Karpas-422 (cell line): Measurements from ENCODE around the gene MOCOS. TPM values are rescaled to one million over a fixed set of nuclear protein-coding genes. Genes with fewer than 3 reads are reported as not detected.
"Not testable (repeated sequence)": the region's sequence is repeated elsewhere in the genome, so short reads cannot be mapped to it uniquely, and the experiment has no call there.

Experiments used
- DNase-seq: peaks from one replicate; pipeline ENCODE4 v3.0.0-alpha.2; 2015
- H2AFZ ChIP-seq: fragments of 200-600 bp; sonication (generic); 2 replicates; pipeline ENCODE4 v1.6.1; 2014; ENCODE audit warnings: antibody characterized with exemption, low read length, mixed read lengths
- H3K27ac ChIP-seq: fragments of 200-600 bp; sonication (generic); 2 replicates; pipeline ENCODE4 v1.5.1; 2014; ENCODE audit warnings: mild to moderate bottlenecking, low read length, moderate library complexity
- H3K27me3 ChIP-seq: fragments of 200-600 bp; sonication (generic); 2 replicates; pipeline ENCODE4 v1.6.1; 2014; ENCODE audit warnings: low read length, mixed read lengths
- H3K36me3 ChIP-seq: fragments of 200-600 bp; sonication (generic); 2 replicates; pipeline ENCODE4 v1.6.1; 2014; ENCODE audit warnings: low read length, mixed read lengths; ENCODE audit not compliant: insufficient read depth
- H3K4me1 ChIP-seq: fragments of 200-600 bp; sonication (generic); 2 replicates; pipeline ENCODE4 v1.6.1; 2014; ENCODE audit warnings: mild to moderate bottlenecking, low read length, mixed read lengths
- H3K4me2 ChIP-seq: fragments of 200-600 bp; sonication (generic); 2 replicates; pipeline ENCODE4 v1.6.1; 2014; ENCODE audit warnings: low read length, low read depth, mild to moderate bottlenecking; ENCODE audit not compliant: poor library complexity, severe bottlenecking
- H3K4me3 ChIP-seq: fragments of 200-600 bp; sonication (generic); 2 replicates; pipeline ENCODE4 v1.5.1; 2014; ENCODE audit warnings: mild to moderate bottlenecking, antibody characterized with exemption, low read length, mixed read lengths
- H3K79me2 ChIP-seq: fragments of 200-600 bp; sonication (generic); 2 replicates; pipeline ENCODE4 v1.6.1; 2014; ENCODE audit warnings: mild to moderate bottlenecking, low read length, mixed read lengths
- H3K9ac ChIP-seq: fragments of 200-600 bp; sonication (generic); 2 replicates; pipeline ENCODE4 v1.6.0; 2014; ENCODE audit warnings: low read length
- H3K9me2 ChIP-seq: fragments of 200-600 bp; sonication (generic), shearing (Covaris generic); replicated peaks from 2 replicates; pipeline ENCODE4 v1.6.0; 2014; ENCODE audit warnings: mild to moderate bottlenecking, low read length, moderate library complexity; ENCODE audit not compliant: insufficient read depth
- H3K9me3 ChIP-seq: fragments of 300-700, 200-600 bp; sonication (generic); 2 replicates; pipeline ENCODE4 v1.6.1; 2014; ENCODE audit warnings: low read length, mixed read lengths
- H4K20me1 ChIP-seq: fragments of 200-600 bp; sonication (generic); 2 replicates; pipeline ENCODE4 v1.6.1; 2014; ENCODE audit warnings: mild to moderate bottlenecking, antibody characterized with exemption, low read length, low read depth; ENCODE audit not compliant: insufficient read depth
- total RNA-seq: library from RNA; depleted of rRNA; stranded (reverse); fragments of >200 nt; shearing (Covaris generic); gene quantifications from 2 replicates; pipeline ENCODE4 v1.2.3, GENCODE V29; 2014; ENCODE audit warnings: low replicate concordance

Gene MOCOS
- total RNA-seq, 1 experiment from 2014 or later, result not detected

DNA sequence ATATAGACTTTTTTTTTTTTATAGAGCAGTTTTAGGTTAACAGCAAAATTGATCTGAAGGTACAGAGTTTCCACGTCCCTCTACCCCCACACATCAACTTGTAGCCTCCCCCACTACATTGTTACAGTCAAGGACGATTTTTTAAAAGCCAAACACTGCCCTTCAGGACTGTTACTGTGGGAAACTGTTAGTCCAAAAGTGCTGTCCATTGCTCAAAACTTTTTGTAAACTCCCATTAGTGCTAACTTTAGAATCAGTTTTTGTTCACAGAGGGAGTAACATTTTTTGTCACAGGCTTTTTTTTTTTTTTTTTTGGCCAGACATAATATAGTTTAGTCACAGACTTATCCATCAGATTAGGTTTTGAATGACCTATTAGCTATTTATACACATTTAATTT, 33.5 kb upstream of the MOCOS start:
- no peaks in the 10 kb centered on the region for H4K20me1 ChIP-seq
- no peak overlapping the region for H3K4me3 ChIP-seq
- peaks cover 81% of the 10 kb centered on the region for H3K36me3 ChIP-seq
- H3K9ac ChIP-seq, result no peak overlapping the region
- DNase-seq, result no peak
- no peak overlapping the region for H2AFZ ChIP-seq
- peaks cover 9% of the 10 kb centered on the region for H3K79me2 ChIP-seq
- H3K27ac ChIP-seq, result no peak overlapping the region
- no peaks in the 10 kb centered on the region for H3K9me3 ChIP-seq
- H3K4me1 ChIP-seq, result peaks cover 25% of the 10 kb centered on the region
- no peaks in the 10 kb centered on the region for H3K27me3 ChIP-seq
- H3K9me2 ChIP-seq, result no peaks in the 10 kb centered on the region
- H3K4me2 ChIP-seq, result no peak overlapping the region

GRCh38 chr18:36155851-36156757, 31.2 kb upstream of the MOCOS start:
- H3K4me1 ChIP-seq, result peaks cover 4% of the 10 kb centered on the region
- H3K4me3 ChIP-seq, result no peak overlapping the region
- no peaks in the 10 kb centered on the region for H3K27me3 ChIP-seq
- no peak overlapping the region for H3K9ac ChIP-seq
- no peak overlapping the region for H2AFZ ChIP-seq
- H3K4me2 ChIP-seq, result no peak overlapping the region
- DNase-seq, result no peak
- no peaks in the 10 kb centered on the region for H3K9me2 ChIP-seq
- no peaks in the 10 kb centered on the region for H3K9me3 ChIP-seq
- no peaks in the 10 kb centered on the region for H4K20me1 ChIP-seq
- peaks cover 81% of the 10 kb centered on the region for H3K36me3 ChIP-seq
- H3K27ac ChIP-seq, result no peak overlapping the region
- no peaks in the 10 kb centered on the region for H3K79me2 ChIP-seq

DNA sequence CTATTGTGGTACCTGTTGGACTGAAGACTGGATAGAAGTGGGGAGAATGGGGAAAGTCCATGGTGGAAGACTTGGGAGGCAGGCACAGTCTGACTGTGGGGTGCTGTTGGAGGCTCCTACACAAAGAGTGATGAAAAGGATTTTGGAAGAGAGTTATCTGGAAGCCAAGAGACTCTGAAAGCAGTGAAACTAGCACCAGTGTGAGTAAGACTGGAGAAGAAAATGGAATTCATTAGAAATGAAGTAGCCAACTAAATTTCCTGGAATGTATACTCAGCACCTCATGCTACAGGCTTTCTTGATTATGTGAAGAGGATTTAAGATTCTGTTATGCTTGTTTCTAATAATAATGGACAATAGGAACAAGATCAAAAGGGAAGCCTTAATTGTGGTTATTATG, 29.9 kb upstream of the MOCOS start:
- H3K4me1 ChIP-seq, result peaks cover 7% of the 10 kb centered on the region
- no peaks in the 10 kb centered on the region for H3K9me2 ChIP-seq
- no peaks in the 10 kb centered on the region for H4K20me1 ChIP-seq
- H3K9ac ChIP-seq, result no peak overlapping the region
- H3K9me3 ChIP-seq, result no peaks in the 10 kb centered on the region
- H3K27me3 ChIP-seq, result no peaks in the 10 kb centered on the region
- DNase-seq, result no peak
- no peak overlapping the region for H2AFZ ChIP-seq
- no peak overlapping the region for H3K4me3 ChIP-seq
- H3K4me2 ChIP-seq, result no peak overlapping the region
- H3K79me2 ChIP-seq, result peaks cover 3% of the 10 kb centered on the region; the same call in 1 of the 2 replicates
- H3K27ac ChIP-seq, result no peak overlapping the region
- peaks cover 88% of the 10 kb centered on the region for H3K36me3 ChIP-seq

DNA sequence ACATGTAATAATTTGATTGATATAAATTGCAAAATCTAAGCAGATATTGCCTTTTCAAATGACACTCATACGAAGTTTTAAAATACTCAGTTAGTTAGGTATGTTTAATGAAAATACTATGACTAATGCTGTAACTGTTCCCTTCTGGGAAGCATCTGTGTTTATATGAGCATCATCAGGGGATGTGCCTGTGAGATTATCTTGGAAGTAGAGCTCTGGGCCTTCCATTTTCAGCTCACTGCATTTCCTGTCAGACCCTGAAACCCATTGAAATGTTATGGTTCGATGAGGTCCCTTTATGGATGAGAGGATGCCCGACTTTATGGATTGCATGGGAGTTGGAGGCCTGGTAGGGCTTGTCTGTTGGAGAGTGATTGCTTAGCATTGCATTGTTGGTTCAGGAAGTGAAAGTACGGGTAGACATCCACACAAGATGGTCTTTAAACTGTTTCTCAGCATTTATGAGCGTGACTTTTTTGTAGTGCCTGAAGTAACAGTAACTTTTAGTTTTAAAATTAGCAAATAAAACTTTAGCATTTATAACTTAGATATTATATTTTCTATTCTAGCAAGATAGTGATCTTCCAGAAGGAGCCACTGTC, 28.9 kb upstream of the MOCOS start:
- H3K9me3 ChIP-seq, result no peaks in the 10 kb centered on the region
- H3K79me2 ChIP-seq, result peaks cover 12% of the 10 kb centered on the region
- no peak overlapping the region for H3K4me2 ChIP-seq
- no peak overlapping the region for H3K4me3 ChIP-seq
- H3K4me1 ChIP-seq, result peaks cover 13% of the 10 kb centered on the region
- H4K20me1 ChIP-seq, result no peaks in the 10 kb centered on the region
- no peak overlapping the region for H2AFZ ChIP-seq
- H3K9me2 ChIP-seq, result no peaks in the 10 kb centered on the region
- peaks cover 88% of the 10 kb centered on the region for H3K36me3 ChIP-seq
- DNase-seq, result no peak
- H3K27me3 ChIP-seq, result no peaks in the 10 kb centered on the region
- no peak overlapping the region for H3K9ac ChIP-seq
- H3K27ac ChIP-seq, result no peak overlapping the region; the same call in 1 of the 2 replicates

- Histone ChIP-seq H3K9ac (no peak overlapping the region), H3K27ac (no peak overlapping the region), H3K4me3 (no peak overlapping the region), H2AFZ (no peak overlapping the region), H3K27me3 (no peaks in the 10 kb centered on the region), H3K36me3 (peaks cover 88% of the 10 kb centered on the region), H3K79me2 (peaks cover 26% of the 10 kb centered on the region), H3K4me1 (peaks cover 19% of the 10 kb centered on the region), H3K4me2 (no peak overlapping the region), H3K9me2 (no peaks in the 10 kb centered on the region), H3K9me3 (no peaks in the 10 kb centered on the region), H4K20me1 (no peaks in the 10 kb centered on the region)
- DNase-seq, result no peak
Measured at GRCh38 chr18:36160959-36161371, 26.3 kb upstream of the MOCOS start.

DNA sequence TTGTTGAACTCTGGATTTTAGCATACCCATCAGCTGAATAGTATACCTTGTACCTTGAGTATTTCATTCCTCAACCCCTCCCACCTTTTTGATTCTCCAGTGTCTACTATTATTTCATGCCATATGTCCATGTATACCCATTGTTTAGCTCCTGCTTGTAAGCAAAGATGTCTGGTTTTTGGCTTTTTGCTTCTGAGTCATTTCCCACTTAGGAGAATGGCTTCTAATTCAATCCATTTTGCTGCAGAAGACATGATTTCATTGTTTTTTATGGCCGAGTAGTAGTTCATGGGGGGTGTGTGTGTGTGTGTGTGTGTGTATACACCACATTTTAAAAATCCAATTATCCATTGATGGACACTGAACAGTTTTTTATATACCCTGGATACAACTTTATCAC, 24.3 kb upstream of the MOCOS start:
- peaks cover 78% of the 10 kb centered on the region for H3K36me3 ChIP-seq
- no peak overlapping the region for H3K4me3 ChIP-seq
- no peaks in the 10 kb centered on the region for H3K9me2 ChIP-seq

GRCh38 chr18:36167692-36168218, 19.5 kb upstream of the MOCOS start:
- no peaks in the 10 kb centered on the region for H3K9me2 ChIP-seq

More for the DNA sequence above, 24.3 kb upstream of the MOCOS start:
- H4K20me1 ChIP-seq, result no peaks in the 10 kb centered on the region
- H3K27ac ChIP-seq, result no peak overlapping the region
- peaks cover 26% of the 10 kb centered on the region for H3K79me2 ChIP-seq
- H3K9ac ChIP-seq, result no peak overlapping the region
- no peak for DNase-seq
- no peak overlapping the region for H2AFZ ChIP-seq
- H3K27me3 ChIP-seq, result no peaks in the 10 kb centered on the region
- H3K4me1 ChIP-seq, result peaks cover 25% of the 10 kb centered on the region
- H3K9me3 ChIP-seq, result no peaks in the 10 kb centered on the region
- no peak overlapping the region for H3K4me2 ChIP-seq

DNA sequence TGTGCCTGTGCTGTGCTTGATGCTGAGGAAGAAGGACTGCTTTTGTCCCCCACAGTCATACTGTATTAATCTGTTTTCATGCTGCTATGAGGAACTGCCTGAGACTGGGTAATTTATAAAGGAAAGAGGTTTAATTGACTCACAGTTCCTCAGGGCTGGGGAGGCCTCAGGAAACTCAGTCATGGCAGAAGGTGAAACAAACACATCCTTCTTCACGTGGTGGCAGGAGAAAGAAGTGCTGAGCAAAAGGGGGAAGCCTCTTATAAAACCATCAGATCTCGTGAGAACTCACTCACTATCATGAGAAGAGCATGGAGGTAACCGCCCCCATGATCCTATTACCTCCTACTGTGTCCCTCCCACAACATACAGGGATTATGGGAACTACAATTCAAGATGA, 19.0 kb upstream of the MOCOS start:
- not testable (repeated sequence) for H3K27ac ChIP-seq, H4K20me1 ChIP-seq, H3K9me2 ChIP-seq, H3K9me3 ChIP-seq, H3K9ac ChIP-seq, H3K4me2 ChIP-seq, DNase-seq, H3K4me3 ChIP-seq, H3K27me3 ChIP-seq, H2AFZ ChIP-seq
- peaks cover 13% of the 10 kb centered on the region for H3K4me1 ChIP-seq
- H3K79me2 ChIP-seq, result peaks cover 15% of the 10 kb centered on the region
- H3K36me3 ChIP-seq, result peaks cover 46% of the 10 kb centered on the region

More at GRCh38 chr18:36167692-36168218, 19.5 kb upstream of the MOCOS start:
- H3K27me3 ChIP-seq, result no peaks in the 10 kb centered on the region
- peaks cover 18% of the 10 kb centered on the region for H3K4me1 ChIP-seq
- peaks cover 52% of the 10 kb centered on the region for H3K36me3 ChIP-seq
- H3K4me3 ChIP-seq, result no peak overlapping the region
- no peak overlapping the region for H3K27ac ChIP-seq
- no peak for DNase-seq
- H4K20me1 ChIP-seq, result no peaks in the 10 kb centered on the region
- no peaks in the 10 kb centered on the region for H3K9me3 ChIP-seq
- H2AFZ ChIP-seq, result no peak overlapping the region
- H3K4me2 ChIP-seq, result no peak overlapping the region
- no peak overlapping the region for H3K9ac ChIP-seq
- H3K79me2 ChIP-seq, result peaks cover 20% of the 10 kb centered on the region
